K562 (cell line): ENCODE results near the gene KAZN. TPM values are rescaled to one million over a fixed set of nuclear protein-coding genes. Genes with fewer than 3 reads are reported as not detected.

Experiments
- BCOR ChIP-seq: fragments of 450-650 bp; IDR thresholded peaks from 2 replicates; pipeline ENCODE4 v1.6.1; 2016
- CCAR2 ChIP-seq: fragments of 200-400 bp; formaldehyde crosslinking; IDR thresholded peaks from 2 replicates; pipeline ENCODE4 v1.6.1; 2017; ENCODE audit warnings: mild to moderate bottlenecking, low read depth, low read length
- E2F3 ChIP-seq: fragments of 250-450 bp; sonication (Bioruptor Pico); IDR thresholded peaks from 2 replicates; pipeline ENCODE4 v1.4.0; 2020; ENCODE audit warnings: mild to moderate bottlenecking
- HDAC2 ChIP-seq: fragments of 450-650 bp; IDR thresholded peaks from 2 replicates; pipeline ENCODE4 v1.6.1; 2016; ENCODE audit warnings: mild to moderate bottlenecking
- JUN ChIP-seq, 2 experiments: sonication (generic) in 1 of 2; formaldehyde crosslinking in 1 of 2; IDR thresholded peaks; 2 replicates each; pipeline versions ENCODE4 v1.6.1 to v1.8.0; 2012 to 2022; ENCODE audit warnings: borderline replicate concordance in 2 of 2, mild to moderate bottlenecking in 2 of 2, improper control_type of control experiment in 1 of 2, low read depth in 1 of 2, low read length in 1 of 2, missing genetic modification reagents in 1 of 2
- KDM1A ChIP-seq, 2 experiments: fragments of 450-650 bp; IDR thresholded peaks; 2 replicates each; pipeline ENCODE4 v1.6.1; 2016; ENCODE audit warnings: mild to moderate bottlenecking in 2 of 2
- MAZ ChIP-seq, 2 experiments: fragments of 450-650 bp in 1 of 2; sonication (generic) in 1 of 2; formaldehyde crosslinking; IDR thresholded peaks in 1 of 2; conservative IDR thresholded peaks in 1 of 2; 2 replicates each; pipeline versions ENCODE4 v1.4.0 to v1.5.0; 2020; ENCODE audit warnings: mild to moderate bottlenecking in 1 of 2, missing genetic modification reagents in 1 of 2
- MYBL2 ChIP-seq, 2 experiments: fragments of 450-650 bp in 1 of 2; sonication (generic) in 1 of 2; formaldehyde crosslinking in 1 of 2; IDR thresholded peaks; 2 replicates each; pipeline versions ENCODE4 v1.6.1 to v1.8.1; 2017 to 2022; ENCODE audit warnings: borderline replicate concordance in 1 of 2, inconsistent platforms in 1 of 2, low read depth in 1 of 2, mild to moderate bottlenecking in 1 of 2, missing genetic modification reagents in 1 of 2, moderate library complexity in 1 of 2
- PCBP1 ChIP-seq: fragments of 200-400 bp; formaldehyde crosslinking; IDR thresholded peaks from 2 replicates; pipeline ENCODE4 v1.6.1; 2018; ENCODE audit warnings: mild to moderate bottlenecking, low read depth, low read length; ENCODE audit not compliant: poor library complexity, severe bottlenecking
- SNRNP70 ChIP-seq: fragments of 200-400 bp; formaldehyde crosslinking; optimal IDR thresholded peaks from 2 replicates; pipeline ENCODE3; 2017; ENCODE audit warnings: low read depth, low read length
- XRCC3 ChIP-seq: fragments of 450-650 bp; IDR thresholded peaks from 2 replicates; pipeline ENCODE4 v1.6.1; 2017; ENCODE audit warnings: mild to moderate bottlenecking, moderate library complexity
- ZBED1 ChIP-seq: IDR thresholded peaks from 2 replicates; pipeline ENCODE4 v1.6.1; 2014
- ZNF140 ChIP-seq: fragments of 250-450 bp; sonication (Bioruptor Pico); IDR thresholded peaks from 2 replicates; pipeline ENCODE4 v1.8.0; 2021; ENCODE audit warnings: moderate library complexity, mild to moderate bottlenecking, inconsistent platforms
- ZNF699 ChIP-seq: fragments of 250-450 bp; sonication (Bioruptor Pico); IDR thresholded peaks from 2 replicates; pipeline ENCODE4 v1.8.0; 2021; ENCODE audit warnings: mild to moderate bottlenecking, moderate library complexity; ENCODE audit not compliant: insufficient replicate concordance
- ZNF830 ChIP-seq: fragments of 250-450 bp; sonication (Bioruptor Pico); IDR thresholded peaks from 2 replicates; pipeline ENCODE4 v1.5.0; 2021; ENCODE audit warnings: mild to moderate bottlenecking
- polyA plus RNA-seq, 8 experiments: library from polyadenylated mRNA; depleted of rRNA in 4 of 8; stranded (reverse) in 5 of 8; unstranded in 3 of 8; fragments of >200 nt; fragmentation: Nextera tagmentation in 2 of 8; fragmentation: Illumina TruSeq in 1 of 8; extraction: Ambion mirVana in 2 of 8; extraction: Trizol in 1 of 8; gene quantifications; 2 replicates each; pipeline versions ENCODE4 v1.2.1 to v1.2.3, GENCODE V29; 2011 to 2014; ENCODE audit warnings: inconsistent platforms in 1 of 8, missing spikeins in 1 of 8
- total RNA-seq, 7 experiments: library from RNA; depleted of rRNA in 6 of 7; stranded (reverse); fragments of >200 nt in 6 of 7; fragmentation: Illumina TruSeq in 2 of 7; extraction: Trizol in 2 of 7; gene quantifications; 2 replicates each; pipeline versions ENCODE4 v1.2.1 to v1.2.3, GENCODE V29; 2011 to 2021; ENCODE audit warnings: low replicate concordance in 1 of 7
- TF ChIP-seq, protein P1 (sequence below), 2 experiments: fragments of 450-650 bp; IDR thresholded peaks; 2 replicates each; pipeline ENCODE4 v1.6.1; 2016; ENCODE audit warnings: mild to moderate bottlenecking in 2 of 2, borderline replicate concordance in 1 of 2, low read depth in 1 of 2, moderate library complexity in 1 of 2

The KAZN gene
- total and polyA plus RNA-seq, 9 of the 15 experiments (the other 6 are each of a cell fraction or from before 2014, with no cell fraction given), result 2.1 to 21.6 (median 5.4) TPM

DNA sequence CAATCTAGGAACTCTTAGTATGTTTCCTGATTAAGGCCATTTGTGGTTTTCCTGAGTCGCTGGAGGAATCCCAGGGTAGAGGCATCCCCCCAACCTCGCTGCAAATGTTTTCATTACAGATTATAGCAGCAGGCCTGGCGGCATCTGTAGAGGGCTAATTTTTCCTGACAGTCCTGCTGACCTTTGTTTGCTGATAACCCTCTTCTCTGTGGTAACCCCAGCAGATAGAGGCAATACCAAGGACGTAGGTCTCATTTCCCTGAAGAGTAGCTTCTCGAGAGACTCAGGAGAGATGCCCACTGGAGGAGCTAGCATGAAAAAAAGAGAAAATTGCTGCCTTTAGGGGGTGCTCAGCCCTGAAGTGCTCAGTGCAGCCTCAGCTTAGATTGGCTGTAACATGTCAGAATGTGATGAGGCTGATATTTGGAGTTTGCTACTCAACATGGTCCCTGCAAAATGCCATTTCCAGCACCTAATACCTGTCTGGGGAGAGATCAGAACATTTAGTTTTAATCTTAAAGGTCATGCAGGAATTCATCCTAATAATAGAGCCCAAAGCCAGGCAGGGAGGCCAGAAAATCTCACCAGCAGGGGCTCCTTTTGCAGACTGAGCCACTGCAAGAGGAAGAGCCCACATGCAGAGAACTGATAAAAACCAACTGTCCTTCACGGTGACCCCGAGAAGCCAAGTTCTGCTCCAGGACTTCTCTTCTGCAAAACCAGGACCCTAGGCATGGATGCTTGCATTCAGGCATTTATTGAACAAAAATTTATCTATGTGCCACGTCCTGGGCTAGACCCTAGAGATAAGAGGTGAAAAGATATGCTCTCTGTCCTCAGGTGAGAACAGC, 184.5 kb downstream of the KAZN start (continued):
- TF ChIP-seq ZNF830 (CRISPR knock-in tag) (no peak), HDAC2 (peak; percentile 88), MYBL2 (IDR thresholded peaks at IDR 0.05; ENCODE audit: low read depth) (no peak), MYBL2 (CRISPR knock-in tag; IDR thresholded peaks at IDR 0.05; ENCODE audit: borderline replicate concordance) (no peak), ZNF699 (CRISPR knock-in tag) (no peak), JUN (IDR thresholded peaks at IDR 0.05; ENCODE audit: borderline replicate concordance, low read depth, low read length) (no peak), JUN (CRISPR knock-in tag; IDR thresholded peaks at IDR 0.05; ENCODE audit: borderline replicate concordance) (no peak), ZNF140 (no peak), KDM1A (IDR thresholded peaks at IDR 0.05) (peak in 1 of 2 experiments; percentile 37; a peak in 2 of 4 replicates), ZBED1 (no peak), MAZ (CRISPR knock-in tag; conservative IDR thresholded peaks at IDR 0.05 in 1 of 2, IDR thresholded peaks at IDR 0.05 in 1 of 2) (peak in 1 of 2 experiments; percentile 20; a peak in 1 of 4 replicates), E2F3 (CRISPR knock-in tag) (no peak), CCAR2 (no peak), XRCC3 (no peak), BCOR (peak; percentile 34; the same call in 1 of the 2 replicates), PCBP1 (no peak), SNRNP70 (no peak)
- TF ChIP-seq, protein P1, sequence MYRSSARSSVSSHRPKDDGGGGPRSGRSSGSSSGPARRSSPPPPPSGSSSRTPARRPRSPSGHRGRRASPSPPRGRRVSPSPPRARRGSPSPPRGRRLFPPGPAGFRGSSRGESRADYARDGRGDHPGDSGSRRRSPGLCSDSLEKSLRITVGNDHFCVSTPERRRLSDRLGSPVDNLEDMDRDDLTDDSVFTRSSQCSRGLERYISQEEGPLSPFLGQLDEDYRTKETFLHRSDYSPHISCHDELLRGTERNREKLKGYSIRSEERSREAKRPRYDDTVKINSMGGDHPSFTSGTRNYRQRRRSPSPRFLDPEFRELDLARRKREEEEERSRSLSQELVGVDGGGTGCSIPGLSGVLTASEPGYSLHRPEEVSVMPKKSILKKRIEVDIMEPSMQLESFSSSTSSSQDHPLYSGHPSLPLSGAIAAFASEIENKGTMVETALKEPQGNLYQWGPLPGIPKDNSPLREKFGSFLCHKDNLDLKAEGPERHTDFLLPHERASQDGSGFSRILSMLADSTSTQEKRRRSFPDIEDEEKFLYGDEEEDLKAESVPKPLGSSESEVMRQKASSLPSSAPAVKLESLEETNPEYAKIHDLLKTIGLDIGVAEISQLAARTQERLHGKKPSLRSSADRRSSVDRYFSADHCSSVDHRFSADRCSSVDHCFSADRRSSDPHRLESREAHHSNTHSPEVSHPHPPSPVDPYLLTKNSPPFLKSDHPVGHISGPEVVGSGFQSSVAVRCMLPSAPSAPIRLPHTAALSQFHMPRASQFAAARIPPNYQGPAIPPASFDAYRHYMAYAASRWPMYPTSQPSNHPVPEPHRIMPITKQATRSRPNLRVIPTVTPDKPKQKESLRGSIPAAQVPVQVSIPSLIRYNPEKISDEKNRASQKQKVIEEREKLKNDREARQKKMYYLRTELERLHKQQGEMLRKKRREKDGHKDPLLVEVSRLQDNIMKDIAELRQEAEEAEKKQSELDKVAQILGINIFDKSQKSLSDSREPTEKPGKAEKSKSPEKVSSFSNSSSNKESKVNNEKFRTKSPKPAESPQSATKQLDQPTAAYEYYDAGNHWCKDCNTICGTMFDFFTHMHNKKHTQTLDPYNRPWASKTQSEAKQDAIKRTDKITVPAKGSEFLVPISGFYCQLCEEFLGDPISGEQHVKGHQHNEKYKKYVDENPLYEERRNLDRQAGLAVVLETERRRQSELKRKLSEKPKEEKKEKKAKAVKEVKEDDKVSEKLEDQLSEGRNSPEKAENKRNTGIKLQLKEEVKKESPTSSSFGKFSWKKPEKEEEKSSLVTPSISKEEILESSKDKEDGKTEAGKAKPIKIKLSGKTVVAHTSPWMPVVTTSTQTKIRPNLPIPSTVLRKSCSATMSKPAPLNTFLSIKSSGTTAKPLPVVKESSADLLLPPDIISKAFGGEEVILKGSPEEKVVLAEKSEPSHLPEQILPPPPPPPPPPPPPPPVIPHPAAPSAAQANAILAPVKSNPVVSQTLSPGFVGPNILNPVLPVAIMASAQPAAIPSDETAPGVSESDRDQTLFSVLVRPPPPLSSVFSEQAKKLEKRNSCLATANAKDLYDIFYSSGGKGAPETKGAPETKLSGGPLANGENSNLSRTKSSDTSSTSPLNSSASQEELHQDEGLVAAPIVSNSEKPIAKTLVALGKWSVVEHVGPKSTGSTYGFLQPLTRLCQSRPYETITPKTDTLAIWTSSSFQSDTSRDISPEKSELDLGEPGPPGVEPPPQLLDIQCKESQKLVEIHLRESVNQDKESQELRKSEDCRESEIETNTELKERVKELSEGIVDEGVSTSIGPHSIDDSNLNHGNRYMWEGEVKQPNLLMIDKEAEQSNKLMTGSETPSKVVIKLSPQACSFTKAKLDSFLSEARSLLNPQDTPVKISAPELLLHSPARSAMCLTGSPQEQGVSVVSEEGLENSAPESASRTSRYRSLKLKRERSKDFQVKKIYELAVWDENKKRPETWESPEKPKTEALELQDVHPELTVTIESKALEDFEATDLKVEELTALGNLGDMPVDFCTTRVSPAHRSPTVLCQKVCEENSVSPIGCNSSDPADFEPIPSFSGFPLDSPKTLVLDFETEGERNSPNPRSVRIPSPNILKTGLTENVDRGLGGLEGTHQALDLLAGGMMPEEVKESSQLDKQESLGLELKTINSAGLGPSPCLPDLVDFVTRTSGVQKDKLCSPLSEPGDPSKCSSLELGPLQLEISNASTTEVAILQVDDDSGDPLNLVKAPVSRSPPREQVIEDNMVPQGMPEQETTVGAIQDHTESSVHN (IDR thresholded peaks at IDR 0.05; ENCODE audit: borderline replicate concordance in 1 of 2, low read depth in 1 of 2), result no peak
